Endometrial microvascular endothelial cells (primary cell): ENCODE results near the gene CNGA1. TPM values are rescaled to one million over a fixed set of nuclear protein-coding genes. Genes with fewer than 3 reads are reported as not detected.

Source experiments
- in situ Hi-C: cut with HindIII; loops from 2 replicates; pipeline ENCODE4 v1.10.0; 2017; ENCODE audit warnings: low sequenced_read_pairs, low pct_unique_long_range_greater_than_20kb; ENCODE audit errors: inconsistent ontology term
- total RNA-seq: library from RNA; depleted of rRNA; stranded (reverse); fragments of >200 nt; gene quantifications from one replicate; pipeline ENCODE4 v1.2.3, GENCODE V29; 2015; ENCODE audit errors: inconsistent ontology term

Gene CNGA1
- not detected for total RNA-seq

DNA sequence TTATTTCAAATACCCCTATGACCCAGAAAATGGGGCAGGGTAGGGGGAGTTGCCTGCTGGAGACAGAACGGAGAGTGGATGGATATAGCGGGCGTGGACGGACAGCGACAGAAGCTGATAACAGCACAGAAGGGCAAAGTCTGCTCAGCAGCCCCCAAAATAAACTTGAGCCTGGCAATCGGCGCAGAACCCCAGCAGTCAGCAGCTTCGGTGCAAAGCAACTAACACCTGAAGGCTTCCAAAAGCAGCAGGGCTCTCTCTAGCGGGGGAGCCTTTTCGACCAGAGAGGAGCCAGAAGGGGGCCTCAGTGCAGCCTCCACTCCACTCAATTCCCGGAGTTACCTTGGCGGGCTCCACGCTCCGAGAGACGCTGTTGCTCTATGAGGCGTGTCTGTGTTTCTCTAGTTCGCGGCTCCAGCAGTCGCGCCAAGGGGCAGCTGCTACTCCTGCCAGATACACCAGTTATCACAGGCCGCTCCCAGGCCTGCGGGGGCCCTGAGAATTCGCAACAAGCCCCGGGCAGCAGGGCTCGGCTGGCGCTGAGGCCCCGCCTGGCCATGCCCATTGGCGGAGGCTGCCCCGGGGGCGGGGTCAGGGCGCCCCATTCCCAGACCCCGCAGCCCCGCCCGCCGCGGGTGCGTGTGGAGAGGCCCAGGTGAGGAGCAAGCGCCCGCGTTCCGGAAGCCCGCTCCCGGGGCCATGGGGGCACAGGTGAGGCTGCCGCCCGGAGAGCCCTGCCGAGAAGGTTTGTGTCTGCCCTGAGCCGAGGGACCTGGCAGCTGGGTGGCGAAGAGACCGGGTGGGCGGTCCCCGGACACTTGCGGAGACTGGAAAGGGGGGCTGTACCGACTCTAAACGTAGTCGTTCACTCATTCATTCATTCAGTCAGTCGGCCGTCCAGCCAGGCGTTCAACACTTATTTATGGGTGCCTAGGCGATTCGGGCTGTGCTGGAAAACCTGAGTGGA lies at the start of gene CNGA1, which contains the start of gene NIPAL1:
TSS of gene CNGA1 (minus strand) at position 541 of the 967 bp plus-strand sequence. CDS start 63,992 bp downstream, outside the sequence.
TSS of gene NIPAL1 (plus strand) at position 632 of the 967 bp plus-strand sequence. CDS start at position 700, 68 bp downstream.
- in situ Hi-C loops, result no loop called here

GRCh38 chr4:48065587-48066052 lies 49.1 kb upstream of the CNGA1 start:
- in situ Hi-C loops, result no loop called here

DNA sequence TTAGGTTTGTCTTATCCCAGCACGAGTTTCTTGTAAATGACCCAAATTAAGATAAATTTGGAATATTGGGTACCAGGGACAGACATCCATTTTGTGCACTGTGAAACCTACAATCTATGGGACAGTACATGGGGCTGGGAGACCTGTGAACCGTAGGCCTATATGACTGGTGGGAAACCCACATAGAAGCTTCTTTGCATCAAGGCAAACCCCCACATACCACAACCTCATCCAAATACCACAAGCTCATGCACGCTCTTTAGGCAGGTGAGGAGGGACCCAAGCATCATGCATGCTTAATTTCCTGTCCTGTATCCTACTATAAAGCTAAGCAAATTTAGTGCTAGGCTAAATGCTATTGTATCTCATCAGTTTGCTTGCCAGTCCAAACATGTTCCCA lies 47.9 kb upstream of the CNGA1 start:
- in situ Hi-C loops, result no loop called here

DNA sequence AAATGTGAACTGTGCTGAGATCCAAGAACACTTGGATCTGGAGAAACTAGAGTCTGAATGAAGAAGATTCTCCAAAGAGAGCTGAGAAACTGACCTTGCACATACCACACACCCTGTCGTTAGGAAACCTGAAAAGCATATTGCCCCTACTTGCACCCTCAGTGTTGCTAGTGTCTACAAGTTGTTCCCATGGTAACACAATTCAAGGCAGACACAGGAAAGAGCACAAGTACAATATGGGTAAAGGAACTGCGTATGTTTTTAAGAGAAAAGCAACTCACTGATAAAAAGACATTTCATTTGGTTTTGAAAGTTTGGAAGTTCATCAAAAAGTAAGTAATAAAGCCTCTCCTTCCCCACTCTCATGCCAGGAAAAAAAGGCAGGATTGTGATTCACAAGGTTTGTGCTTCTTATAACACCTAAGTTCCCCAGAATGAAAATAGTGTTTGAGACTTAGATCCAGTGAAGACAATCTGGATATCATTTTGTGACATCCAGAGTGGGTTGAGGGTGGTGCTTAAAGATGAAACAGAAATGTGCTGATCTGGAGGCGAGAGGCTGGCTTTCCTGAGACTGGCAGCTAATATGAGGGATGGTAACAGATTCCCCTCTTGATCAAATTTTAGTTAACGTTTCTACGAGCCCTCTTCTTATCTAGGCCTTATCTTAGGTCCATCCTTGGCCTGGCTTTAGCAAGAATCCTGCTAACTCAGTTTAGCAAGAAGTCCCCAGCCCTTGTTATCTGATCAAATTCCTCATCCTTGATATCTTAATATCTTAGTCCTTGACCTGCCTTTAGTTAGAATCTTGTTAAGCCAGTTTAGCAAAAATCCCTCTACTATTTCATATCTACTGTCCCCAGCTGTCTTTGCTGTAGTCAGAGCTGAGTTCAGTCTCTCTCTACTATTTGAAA lies 42.4 kb upstream of the CNGA1 start:
- in situ Hi-C loops, result no loop called here

DNA sequence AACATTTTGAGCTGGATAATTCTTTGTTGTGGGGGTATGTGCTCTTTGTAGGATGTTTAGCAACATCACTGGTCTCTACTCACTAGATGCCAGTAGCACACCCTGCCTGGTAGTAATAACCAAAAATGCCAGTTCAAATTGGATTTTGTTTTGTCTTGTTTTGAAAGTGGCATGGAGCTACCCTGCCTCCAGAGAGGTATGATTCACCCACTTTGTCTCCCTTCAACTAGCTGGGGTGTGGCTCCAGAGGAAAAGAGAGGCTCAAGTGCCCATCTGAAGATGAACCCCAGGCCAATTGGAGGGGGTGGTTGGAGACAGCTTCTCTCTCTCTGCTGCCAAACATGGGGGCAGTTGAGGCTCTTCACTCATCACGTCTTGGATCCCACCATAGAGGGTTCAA lies 34.6 kb upstream of the CNGA1 start:
- in situ Hi-C loops, result no loop called here

GRCh38 chr4:48049483-48049882 lies 33.0 kb upstream of the CNGA1 start:
- in situ Hi-C loops, result no loop called here

DNA sequence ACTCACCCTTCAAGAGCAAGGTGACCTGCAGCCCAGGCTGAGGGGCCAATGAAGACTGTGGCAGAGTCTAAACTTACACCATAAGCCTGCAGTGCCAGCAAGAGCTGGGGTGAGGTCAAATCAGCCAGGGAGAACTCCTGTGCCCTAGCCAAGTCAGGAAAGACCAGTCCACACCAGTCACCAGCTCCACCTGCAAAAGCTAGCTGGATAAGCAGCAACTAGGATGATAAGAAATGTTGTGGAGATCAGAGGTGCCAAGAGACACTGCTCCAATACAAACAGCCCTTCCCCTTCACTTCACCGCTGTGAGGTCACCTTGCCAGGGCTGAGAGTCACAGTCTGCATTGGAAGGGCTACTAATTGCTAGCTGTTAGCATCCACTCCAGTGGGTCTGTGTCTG lies 31.4 kb upstream of the CNGA1 start:
- in situ Hi-C loops, result no loop called here

GRCh38 chr4:48047421-48047844 lies 31.0 kb upstream of the CNGA1 start:
- in situ Hi-C loops, result no loop called here

- in situ Hi-C loops, result no loop called here
Measured at GRCh38 chr4:48046059-48046458, 29.6 kb upstream of the CNGA1 start.

DNA sequence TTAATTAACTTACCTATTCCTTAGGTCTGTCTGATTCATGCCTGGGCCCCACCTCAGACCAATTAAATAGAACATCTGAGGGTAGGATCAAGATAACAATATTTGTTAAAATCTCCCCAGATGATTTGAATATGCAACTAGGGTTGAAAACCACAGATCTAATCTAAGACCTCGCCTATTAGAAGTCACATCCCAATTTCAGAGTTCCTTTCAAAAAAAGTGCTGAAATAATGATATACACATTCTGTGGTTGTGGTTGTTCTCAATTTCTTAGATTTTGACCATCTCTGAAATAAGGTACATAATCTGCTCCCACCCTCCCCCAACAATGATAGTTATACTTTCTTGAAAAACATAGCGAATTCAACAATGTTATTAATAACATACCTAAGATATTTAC lies 27.8 kb upstream of the CNGA1 start:
- in situ Hi-C loops, result no loop called here

- in situ Hi-C loops, result no loop called here
Measured at GRCh38 chr4:48043504-48043903, 27.0 kb upstream of the CNGA1 start.

DNA sequence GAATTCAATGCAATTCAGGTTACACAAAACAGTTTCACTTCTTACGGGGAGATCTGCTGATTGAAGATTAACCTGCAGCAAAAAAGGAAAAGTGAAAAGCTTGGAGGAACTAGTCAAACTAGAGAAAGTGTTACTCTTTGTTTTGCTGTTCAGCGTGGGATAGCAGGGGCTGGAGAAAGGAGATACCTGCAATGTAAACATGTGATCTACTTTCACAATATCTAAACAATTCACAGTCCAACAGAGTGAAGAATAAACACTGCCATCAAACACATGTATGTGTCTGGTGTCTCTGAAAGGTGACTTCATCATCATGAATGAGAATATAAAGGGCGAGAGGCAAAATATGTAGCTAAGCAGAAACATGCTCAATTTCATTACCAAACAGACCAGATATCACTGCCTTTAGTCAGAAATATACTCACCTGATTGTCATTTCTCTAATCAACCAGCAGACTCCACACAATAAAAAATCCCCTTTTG lies 26.5 kb upstream of the CNGA1 start:
- in situ Hi-C loops, result no loop called here

GRCh38 chr4:48041535-48042137 lies 25.2 kb upstream of the CNGA1 start:
- in situ Hi-C loops, result no loop called here

GRCh38 chr4:48039561-48039960 lies 23.1 kb upstream of the CNGA1 start:
- in situ Hi-C loops, result no loop called here

DNA sequence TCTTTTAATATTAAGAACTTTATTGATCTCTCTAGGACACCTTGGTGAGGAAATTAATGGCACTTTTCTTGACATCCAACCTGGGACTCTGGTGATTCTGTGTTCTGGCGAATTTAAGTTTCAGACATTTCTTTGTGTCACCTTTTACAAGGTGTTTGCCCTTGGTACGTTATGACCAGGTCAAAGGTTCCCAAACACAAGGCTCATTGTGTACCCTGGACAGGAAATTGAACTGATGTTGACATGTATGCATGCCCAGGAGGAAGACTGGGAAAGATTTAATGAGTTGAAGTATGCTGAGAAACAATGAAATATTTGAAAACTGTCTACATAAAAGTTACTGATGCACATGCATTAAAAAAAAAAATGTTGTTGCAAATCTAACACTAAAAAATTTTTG lies 22.2 kb upstream of the CNGA1 start:
- in situ Hi-C loops, result no loop called here

DNA sequence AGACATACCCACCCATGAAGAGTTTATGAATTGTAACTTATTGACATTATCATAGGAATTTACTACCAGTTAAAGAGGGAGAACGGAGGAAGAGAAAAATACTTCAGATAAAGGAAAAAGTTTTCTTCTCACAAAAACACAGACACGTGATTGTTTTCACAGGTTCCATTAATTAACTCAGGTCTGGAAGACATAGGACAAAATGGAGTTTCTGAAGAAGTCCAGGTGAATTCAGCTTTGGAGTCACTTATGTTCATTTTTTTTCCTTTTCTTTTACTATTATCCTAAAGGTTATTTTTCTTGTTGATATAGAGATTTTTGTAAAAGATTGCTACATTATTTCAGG lies 20.6 kb upstream of the CNGA1 start:
- in situ Hi-C loops, result no loop called here

DNA sequence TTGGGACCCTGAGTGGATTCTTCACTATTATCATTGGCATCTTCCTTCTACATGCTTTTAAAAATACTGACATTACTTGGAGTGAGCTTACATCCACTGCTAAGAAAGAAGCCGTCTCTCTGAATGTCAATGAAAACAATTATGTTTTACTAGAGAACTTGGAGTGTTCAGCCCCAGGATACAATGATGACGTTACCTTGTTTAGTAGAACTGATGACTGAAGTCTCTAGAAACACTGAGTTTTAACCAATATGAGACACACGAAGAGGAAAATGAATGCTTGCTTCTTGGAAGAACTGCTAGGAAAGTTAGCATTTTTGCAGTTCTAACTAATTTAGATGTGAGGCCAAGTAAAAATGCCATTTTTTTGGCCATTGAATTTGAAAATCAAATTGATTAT lies 19.5 kb upstream of the CNGA1 start:
- in situ Hi-C loops, result no loop called here

DNA sequence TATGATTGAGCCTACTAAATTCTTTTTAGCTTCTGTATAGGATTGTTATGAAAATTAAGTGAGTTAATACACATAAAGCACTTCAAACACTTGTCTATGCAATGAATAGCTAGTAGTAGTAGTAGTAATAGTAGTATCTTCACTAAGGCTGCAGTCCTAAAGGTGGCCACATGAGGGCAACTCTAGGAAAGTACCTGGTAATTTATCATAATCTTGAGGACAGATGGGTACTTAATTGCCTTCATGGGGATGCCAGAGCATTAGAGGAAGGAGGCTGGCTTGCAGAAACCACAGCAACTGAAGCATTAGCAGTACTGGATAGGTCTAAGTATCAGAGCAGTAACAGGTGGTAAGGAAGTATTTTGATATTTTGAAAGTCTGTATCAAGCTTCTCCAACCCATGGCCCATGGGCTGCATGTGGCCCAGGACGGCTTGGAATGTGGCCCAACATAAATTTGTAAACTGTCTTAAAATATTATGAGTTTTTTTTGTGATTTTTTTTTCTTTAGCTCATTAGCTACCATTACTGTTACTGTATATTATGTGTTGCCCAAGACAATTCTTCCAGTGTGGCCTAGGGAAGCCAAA lies 17.4 kb upstream of the CNGA1 start:
- in situ Hi-C loops, result no loop called here

- in situ Hi-C loops, result no loop called here
Measured at GRCh38 chr4:48033412-48033811, 16.9 kb upstream of the CNGA1 start.
